WERI-Rb-1 (cell line): ENCODE data around the gene CAMTA1.

ENCODE experiments used
- DNase-seq: peaks from one replicate; pipeline ENCODE4 v3.0.0-alpha.2; 2020
- H3K27ac ChIP-seq: fragments of 250-450 bp; sonication (Bioruptor Pico); 2 replicates; pipeline ENCODE4 v1.5.1; 2020; ENCODE audit warnings: mild to moderate bottlenecking, moderate library complexity
- H3K27me3 ChIP-seq: fragments of 250-450 bp; sonication (Bioruptor Pico); 2 replicates; pipeline ENCODE4 v1.5.1; 2021; ENCODE audit warnings: mild to moderate bottlenecking, low read depth, moderate library complexity; ENCODE audit not compliant: insufficient read depth, severe bottlenecking
- H3K36me3 ChIP-seq: fragments of 250-450 bp; sonication (Bioruptor Pico); 2 replicates; pipeline ENCODE4 v1.5.1; 2020; ENCODE audit warnings: mild to moderate bottlenecking, moderate library complexity
- H3K4me3 ChIP-seq: 2 replicates; pipeline ENCODE4 v1.5.1; 2011; ENCODE audit warnings: low read depth, mild to moderate bottlenecking, control low read depth, low read length
- H3K9me3 ChIP-seq: fragments of 250-450 bp; sonication (Bioruptor Pico); 2 replicates; pipeline ENCODE4 v1.5.1; 2021; ENCODE audit warnings: mild to moderate bottlenecking, moderate library complexity; ENCODE audit not compliant: severe bottlenecking
- CTCF ChIP-seq: IDR thresholded peaks from 2 replicates; pipeline ENCODE4 v1.5.1; 2011; ENCODE audit warnings: low read depth, mild to moderate bottlenecking, control low read depth, inconsistent platforms, low read length

The CAMTA1 gene

GRCh38 chr1:7781501-7781900 lies 996.2 kb downstream of the CAMTA1 start:
- no peak overlapping the region for H3K27ac ChIP-seq
- DNase-seq, result no peak
- peaks cover 39% of the 10 kb centered on the region for H3K36me3 ChIP-seq

GRCh38 chr1:7781923-7782495 lies 996.8 kb downstream of the CAMTA1 start:
- Histone ChIP-seq H3K27ac (no peak overlapping the region), H3K27me3 (no peaks in the 10 kb centered on the region), H3K36me3 (peaks cover 44% of the 10 kb centered on the region), H3K9me3 (no peaks in the 10 kb centered on the region), H3K4me3 (no peak overlapping the region)
- DNase-seq, result no peak
- TF ChIP-seq CTCF, result no peak

More at GRCh38 chr1:7781501-7781900, 996.2 kb downstream of the CAMTA1 start:
- H3K4me3 ChIP-seq, result no peak overlapping the region
- no peaks in the 10 kb centered on the region for H3K27me3 ChIP-seq
- TF ChIP-seq CTCF, result no peak
- no peaks in the 10 kb centered on the region for H3K9me3 ChIP-seq

- Histone ChIP-seq H3K27ac (peak overlapping the region; percentile 41), H3K27me3 (no peaks in the 10 kb centered on the region), H3K4me3 (peak overlapping the region; percentile 67), H3K36me3 (peaks cover 44% of the 10 kb centered on the region), H3K9me3 (no peaks in the 10 kb centered on the region)
- TF ChIP-seq CTCF, result no peak
- DNase-seq, result peak; percentile 91
Measured at GRCh38 chr1:7783178-7783711, 998.0 kb downstream of the CAMTA1 start.

- H3K4me3 ChIP-seq, result peak within 1 kb of the TSS; percentile 67
- H3K27me3 ChIP-seq, result no peaks in the 10 kb centered on the region
- peaks cover 50% of the 10 kb centered on the region for H3K36me3 ChIP-seq
- peak within 1 kb of the TSS; percentile 89 for H3K27ac ChIP-seq
- no peak for TF ChIP-seq CTCF
- no peaks in the 10 kb centered on the region for H3K9me3 ChIP-seq
- DNase-seq, result peak; percentile 96
Measured at GRCh38 chr1:7783826-7784491, 998.7 kb downstream of the CAMTA1 start, which contains the start of gene PER3. TSS of gene PER3 (plus strand) at chr1:7784291. CDS start at chr1:7784878, 587 bp downstream.

GRCh38 chr1:7784492-7785071 lies 999.3 kb downstream of the CAMTA1 start:
- H3K4me3 ChIP-seq, result peak overlapping the region; percentile 41
- no peaks in the 10 kb centered on the region for H3K9me3 ChIP-seq
- peak; percentile 42 for DNase-seq
- no peaks in the 10 kb centered on the region for H3K27me3 ChIP-seq
- no peak for TF ChIP-seq CTCF
- H3K27ac ChIP-seq, result peak overlapping the region; percentile 89
- H3K36me3 ChIP-seq, result peaks cover 51% of the 10 kb centered on the region
